IPS-20b (cell line): Measurements from ENCODE around the gene TENT4A.

Experiments used
- H3K27ac ChIP-seq: one replicate; pipeline ENCODE4 v1.5.1; 2013; ENCODE audit warnings: low read length
- H3K27me3 ChIP-seq: 2 replicates; pipeline ENCODE4 v1.6.1; 2013; ENCODE audit warnings: mild to moderate bottlenecking, low read length, inconsistent platforms; ENCODE audit not compliant: insufficient read depth
- H3K36me3 ChIP-seq: 2 replicates; pipeline ENCODE4 v1.6.1; 2013; ENCODE audit warnings: low read depth, mild to moderate bottlenecking, inconsistent platforms, low read length, moderate library complexity; ENCODE audit not compliant: insufficient read depth
- H3K4me1 ChIP-seq: 2 replicates; pipeline ENCODE4 v1.6.1; 2013; ENCODE audit warnings: mild to moderate bottlenecking, control low read depth, inconsistent platforms, low read length, moderate library complexity; ENCODE audit not compliant: insufficient read depth
- H3K4me3 ChIP-seq: 2 replicates; pipeline ENCODE4 v1.5.1; 2013; ENCODE audit warnings: mild to moderate bottlenecking, low read length, inconsistent platforms
- H3K9ac ChIP-seq: 2 replicates; pipeline ENCODE4 v1.6.1; 2013; ENCODE audit warnings: low read depth, mild to moderate bottlenecking, inconsistent platforms, low read length, moderate library complexity
- H3K9me3 ChIP-seq: 2 replicates; pipeline ENCODE4 v1.6.1; 2013; ENCODE audit warnings: mild to moderate bottlenecking, low read depth, low read length, inconsistent platforms; ENCODE audit not compliant: insufficient read depth

Gene TENT4A

DNA sequence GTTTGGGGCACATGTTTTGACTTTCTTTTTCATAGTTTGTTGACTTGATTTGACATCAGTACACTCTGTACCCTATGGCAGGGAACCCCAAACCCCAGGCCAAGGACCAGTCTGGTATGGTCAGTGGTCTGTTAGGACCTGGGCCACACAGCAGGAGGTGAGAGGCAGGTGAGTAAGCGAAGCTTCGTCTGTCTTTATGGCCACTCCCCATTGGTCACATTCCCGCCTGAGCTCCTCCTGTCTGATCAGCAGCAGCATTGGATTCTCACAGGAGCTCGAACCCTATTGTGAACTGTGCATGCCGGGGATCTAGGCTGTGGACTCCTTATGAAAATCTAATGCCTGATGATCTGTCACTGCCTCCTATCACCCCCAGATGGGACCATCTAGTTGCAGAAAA lies 88.0 kb downstream of the TENT4A start:
- Histone ChIP-seq H3K4me3 (no peak overlapping the region), H3K4me1 (no peaks in the 10 kb centered on the region), H3K27me3 (no peaks in the 10 kb centered on the region)

DNA sequence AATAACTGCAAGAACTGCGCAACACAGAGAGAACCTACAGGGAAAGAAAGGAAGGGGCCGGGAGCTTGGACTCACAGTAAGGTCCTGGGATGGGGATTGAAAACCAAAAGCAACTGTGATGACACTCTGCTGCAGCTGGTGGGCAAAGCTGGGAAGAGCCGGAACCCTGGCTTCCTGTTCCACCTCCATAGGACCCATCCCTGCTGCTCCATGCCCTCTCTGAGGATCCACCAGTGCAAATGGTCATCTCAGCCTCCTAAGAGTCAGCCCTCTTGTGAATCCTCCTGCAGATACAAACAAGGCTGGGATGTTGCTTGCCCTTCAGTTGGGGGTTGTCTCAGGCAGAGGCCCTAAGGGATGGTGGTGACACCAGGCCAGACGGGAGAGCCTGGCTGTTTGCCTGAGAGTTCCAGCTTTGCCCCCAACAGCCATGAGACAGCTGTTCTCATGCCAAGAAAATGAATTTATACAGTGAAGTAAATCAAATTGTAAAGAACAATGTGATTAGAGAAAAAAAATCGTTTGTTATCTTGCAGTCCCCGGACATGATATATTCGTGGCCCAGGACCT lies 90.8 kb downstream of the TENT4A start:
- Histone ChIP-seq H3K4me3 (no peak overlapping the region), H3K4me1 (no peaks in the 10 kb centered on the region), H3K27ac (no peak overlapping the region), H3K9ac (no peak overlapping the region), H3K36me3 (no peaks in the 10 kb centered on the region), H3K9me3 (peaks cover 25% of the 10 kb centered on the region), H3K27me3 (no peaks in the 10 kb centered on the region)

More for the DNA sequence above, 88.0 kb downstream of the TENT4A start:
- Histone ChIP-seq H3K27ac (no peak overlapping the region), H3K9ac (no peak overlapping the region), H3K36me3 (no peaks in the 10 kb centered on the region), H3K9me3 (peaks cover 25% of the 10 kb centered on the region)

DNA sequence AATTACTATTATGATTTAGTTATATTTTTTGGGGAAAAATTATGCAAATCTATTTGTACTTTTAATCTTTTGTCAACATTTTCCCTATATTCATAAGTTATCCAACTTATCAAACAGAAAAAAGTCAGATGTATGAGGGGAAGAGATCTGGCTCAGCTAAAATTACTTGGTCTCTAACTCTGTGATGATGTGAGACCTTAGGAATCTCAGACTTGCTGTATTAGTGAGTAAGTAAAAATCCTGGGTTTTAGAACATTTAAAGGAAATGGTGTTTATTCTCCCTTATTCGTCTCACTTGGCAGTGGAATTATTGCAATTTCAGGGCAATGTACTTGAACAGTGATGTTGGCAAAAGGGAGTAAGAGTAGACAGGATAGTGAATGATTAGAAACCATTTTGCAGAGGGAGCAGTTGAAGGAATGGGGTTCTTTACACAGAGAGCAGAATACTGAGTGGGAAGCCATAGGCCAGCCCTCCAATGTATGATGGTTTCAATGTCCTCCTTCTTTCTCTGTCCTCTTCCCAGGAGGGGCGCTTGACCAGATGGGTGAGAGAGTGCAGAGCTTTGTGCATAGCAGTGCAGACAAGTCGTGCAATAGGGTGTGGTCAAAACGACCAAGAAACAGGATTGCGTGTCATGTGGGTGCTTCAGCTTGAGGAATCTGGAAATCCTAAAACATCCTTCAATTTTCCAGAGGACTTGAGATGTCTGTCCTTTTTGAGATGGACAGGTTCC lies 91.7 kb downstream of the TENT4A start:
- peaks cover 25% of the 10 kb centered on the region for H3K9me3 ChIP-seq
- no peaks in the 10 kb centered on the region for H3K27me3 ChIP-seq
- no peak overlapping the region for H3K9ac ChIP-seq
- no peak overlapping the region for H3K4me3 ChIP-seq
- no peaks in the 10 kb centered on the region for H3K4me1 ChIP-seq
- no peak overlapping the region for H3K27ac ChIP-seq
- no peaks in the 10 kb centered on the region for H3K36me3 ChIP-seq

DNA sequence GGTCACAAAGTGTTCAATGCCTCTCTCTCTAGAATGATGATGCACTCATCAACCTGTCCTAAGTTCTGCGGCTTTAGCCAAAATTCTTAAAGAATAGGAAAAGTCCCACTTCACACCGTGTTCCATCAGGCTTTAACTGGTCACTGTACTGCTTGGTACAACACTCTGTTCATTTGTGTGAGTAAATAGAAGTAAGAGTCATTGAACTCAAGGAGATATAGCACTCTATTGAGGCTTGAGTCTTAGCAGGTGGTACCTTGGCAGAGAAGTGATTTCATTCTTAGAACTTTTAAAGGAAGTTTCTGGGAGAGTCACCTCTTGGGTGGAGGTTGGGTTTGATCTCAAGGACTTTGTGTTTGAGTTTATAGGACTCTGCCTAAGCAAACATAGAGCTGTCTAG lies 92.6 kb downstream of the TENT4A start:
- Histone ChIP-seq H3K4me3 (no peak overlapping the region), H3K36me3 (no peaks in the 10 kb centered on the region), H3K4me1 (no peaks in the 10 kb centered on the region), H3K27ac (no peak overlapping the region), H3K27me3 (no peaks in the 10 kb centered on the region), H3K9ac (no peak overlapping the region), H3K9me3 (peaks cover 20% of the 10 kb centered on the region)
